RWPE2 (cell line): ENCODE measurements around the gene NPC1L1.
"Not testable (repeated sequence)": the region's sequence is repeated elsewhere in the genome, so short reads cannot be mapped to it uniquely, and the experiment has no call there.

Experiments used
- ATAC-seq: fragments of 200-7000 bp; cut with Tn5 transposase; 3 replicates; pipeline ENCODE4 v1.9.1; 2021; ENCODE audit warnings: low read depth
- DNase-seq: peaks from one replicate; pipeline ENCODE4 v3.0.0-alpha.2; 2020; ENCODE audit warnings: low spot score
- H3K27ac ChIP-seq: fragments of 450-650 bp; 2 replicates; pipeline ENCODE4 v1.5.1; 2017; ENCODE audit warnings: mild to moderate bottlenecking; ENCODE audit not compliant: poor library complexity, severe bottlenecking
- H3K27me3 ChIP-seq: fragments of 250-450 bp; sonication (Bioruptor Pico); 2 replicates; pipeline ENCODE4 v1.5.1; 2021; ENCODE audit warnings: mild to moderate bottlenecking, moderate library complexity; ENCODE audit not compliant: insufficient read depth, poor library complexity, severe bottlenecking
- H3K36me3 ChIP-seq: fragments of 250-450 bp; sonication (Bioruptor Pico); 2 replicates; pipeline ENCODE4 v1.5.1; 2020; ENCODE audit warnings: low read depth, mild to moderate bottlenecking, moderate library complexity
- H3K4me1 ChIP-seq: fragments of 250-450 bp; sonication (Bioruptor Pico); 2 replicates; pipeline ENCODE4 v1.5.1; 2021; ENCODE audit warnings: mild to moderate bottlenecking, moderate library complexity; ENCODE audit not compliant: insufficient read depth, poor library complexity, severe bottlenecking
- H3K4me3 ChIP-seq: fragments of 250-450 bp; sonication (Bioruptor Pico); 2 replicates; pipeline ENCODE4 v1.5.1; 2021; ENCODE audit warnings: mild to moderate bottlenecking, moderate library complexity; ENCODE audit not compliant: severe bottlenecking
- H3K9me3 ChIP-seq: fragments of 250-450 bp; sonication (Bioruptor Pico); 2 replicates; pipeline ENCODE4 v1.5.1; 2021; ENCODE audit warnings: mild to moderate bottlenecking, moderate library complexity; ENCODE audit not compliant: severe bottlenecking
- TF ChIP-seq, protein P1 (sequence below): fragments of 450-650 bp; IDR thresholded peaks from one replicate; pipeline ENCODE4 v1.5.1; 2017; ENCODE audit warnings: mild to moderate bottlenecking, moderate library complexity; ENCODE audit not compliant: poor library complexity, severe bottlenecking

The NPC1L1 gene

DNA sequence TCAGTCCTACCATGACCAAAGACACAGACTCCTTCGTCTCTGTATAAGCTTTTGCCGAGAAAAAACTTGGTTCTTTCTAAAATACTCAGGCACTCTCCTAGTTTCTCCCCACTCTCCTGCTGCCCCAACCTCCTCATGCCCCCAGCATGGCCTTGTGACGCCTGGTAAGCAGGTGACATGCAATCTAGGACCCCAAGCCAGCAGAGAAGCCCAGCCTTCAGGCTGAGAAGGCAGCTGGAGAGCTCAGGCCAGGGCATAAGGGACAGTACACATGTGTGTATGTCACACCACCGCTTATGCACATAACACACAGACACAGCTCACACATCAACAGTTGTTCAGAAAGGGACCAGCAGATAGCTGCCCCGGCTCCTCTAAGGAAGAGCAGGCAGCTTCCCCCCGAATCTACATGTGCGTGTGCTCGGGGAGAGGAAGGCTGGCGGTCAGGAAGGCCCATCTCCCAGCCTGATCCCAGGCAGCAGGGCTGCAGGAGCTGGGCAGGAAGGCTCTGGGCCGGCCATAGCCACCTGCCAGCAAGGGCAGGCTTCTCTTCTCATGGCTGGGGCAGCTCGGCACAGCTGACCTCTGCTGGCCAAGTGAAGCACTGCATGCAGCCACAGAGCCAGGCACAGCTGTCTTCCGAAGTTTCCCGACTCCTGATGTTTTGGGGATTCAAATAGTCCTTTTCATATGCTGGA lies 24.1 kb upstream of the NPC1L1 start:
- H3K4me1 ChIP-seq: peaks cover 6% of the 10 kb centered on the region
- ATAC-seq (peak; percentile 71), DNase-seq (no peak)
- no peak overlapping the region for H3K4me3 ChIP-seq
- TF ChIP-seq, protein P1, sequence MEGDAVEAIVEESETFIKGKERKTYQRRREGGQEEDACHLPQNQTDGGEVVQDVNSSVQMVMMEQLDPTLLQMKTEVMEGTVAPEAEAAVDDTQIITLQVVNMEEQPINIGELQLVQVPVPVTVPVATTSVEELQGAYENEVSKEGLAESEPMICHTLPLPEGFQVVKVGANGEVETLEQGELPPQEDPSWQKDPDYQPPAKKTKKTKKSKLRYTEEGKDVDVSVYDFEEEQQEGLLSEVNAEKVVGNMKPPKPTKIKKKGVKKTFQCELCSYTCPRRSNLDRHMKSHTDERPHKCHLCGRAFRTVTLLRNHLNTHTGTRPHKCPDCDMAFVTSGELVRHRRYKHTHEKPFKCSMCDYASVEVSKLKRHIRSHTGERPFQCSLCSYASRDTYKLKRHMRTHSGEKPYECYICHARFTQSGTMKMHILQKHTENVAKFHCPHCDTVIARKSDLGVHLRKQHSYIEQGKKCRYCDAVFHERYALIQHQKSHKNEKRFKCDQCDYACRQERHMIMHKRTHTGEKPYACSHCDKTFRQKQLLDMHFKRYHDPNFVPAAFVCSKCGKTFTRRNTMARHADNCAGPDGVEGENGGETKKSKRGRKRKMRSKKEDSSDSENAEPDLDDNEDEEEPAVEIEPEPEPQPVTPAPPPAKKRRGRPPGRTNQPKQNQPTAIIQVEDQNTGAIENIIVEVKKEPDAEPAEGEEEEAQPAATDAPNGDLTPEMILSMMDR: peak; percentile 95
- no peaks in the 10 kb centered on the region for H3K27me3 ChIP-seq
- no peak overlapping the region for H3K27ac ChIP-seq
- peaks cover 58% of the 10 kb centered on the region for H3K36me3 ChIP-seq
- no peaks in the 10 kb centered on the region for H3K9me3 ChIP-seq

DNA sequence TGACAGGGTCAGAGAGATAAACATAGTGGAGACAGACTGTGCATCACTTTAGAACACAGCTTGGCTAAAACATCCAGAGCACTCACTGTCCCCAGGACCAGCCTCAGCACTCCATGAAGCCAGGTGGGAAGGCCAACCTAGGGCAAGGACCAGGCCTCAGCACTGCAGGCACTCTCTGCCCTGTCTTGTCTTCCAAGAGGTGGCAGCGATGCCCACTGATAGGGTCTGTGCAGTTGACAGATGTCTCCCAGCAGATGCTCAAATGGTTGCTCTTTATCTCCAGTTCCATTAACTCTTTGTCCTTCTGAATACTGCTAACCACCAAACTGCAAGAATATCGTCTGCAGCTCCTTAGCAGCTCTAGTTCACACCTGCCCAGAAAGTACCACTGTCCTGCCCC lies 23.5 kb upstream of the NPC1L1 start:
- H3K4me3 ChIP-seq: no peak overlapping the region
- H3K4me1 ChIP-seq: peaks cover 6% of the 10 kb centered on the region
- peaks cover 52% of the 10 kb centered on the region for H3K36me3 ChIP-seq
- TF ChIP-seq, protein P1: no peak
- H3K9me3 ChIP-seq: no peaks in the 10 kb centered on the region
- no peak for DNase-seq
- no peak overlapping the region for H3K27ac ChIP-seq
- H3K27me3 ChIP-seq: no peaks in the 10 kb centered on the region
- no peak for ATAC-seq

DNA sequence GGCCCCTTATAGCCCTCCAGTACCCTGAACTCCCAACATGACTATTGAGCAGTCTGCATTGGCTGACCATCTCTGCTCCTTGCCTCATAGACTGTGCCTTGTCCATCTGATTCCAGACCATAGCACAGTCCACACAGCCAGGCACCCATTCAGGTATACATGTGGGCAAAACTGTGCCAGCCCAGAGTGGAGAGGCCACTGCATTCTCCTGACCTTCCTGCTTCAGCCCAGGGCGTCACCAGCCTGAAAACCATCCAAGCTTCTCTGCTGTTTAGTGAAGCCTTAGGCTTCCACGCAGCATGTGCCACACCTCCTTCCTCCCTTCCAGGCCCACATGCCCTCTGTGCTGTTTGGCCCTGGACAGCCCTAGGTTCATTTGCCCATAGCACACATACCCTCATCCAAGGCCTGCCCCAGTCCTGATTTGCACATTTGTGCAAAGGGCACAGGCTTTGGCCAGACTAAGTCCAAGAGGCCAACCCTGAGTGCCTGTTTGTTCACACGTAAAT lies 22.1 kb upstream of the NPC1L1 start:
- Histone ChIP-seq H3K4me1 (peaks cover 6% of the 10 kb centered on the region), H3K36me3 (peaks cover 38% of the 10 kb centered on the region), H3K27ac (no peak overlapping the region), H3K9me3 (no peaks in the 10 kb centered on the region), H3K27me3 (no peaks in the 10 kb centered on the region), H3K4me3 (no peak overlapping the region)
- TF ChIP-seq, protein P1: no peak
- ATAC-seq (no peak), DNase-seq (no peak)

DNA sequence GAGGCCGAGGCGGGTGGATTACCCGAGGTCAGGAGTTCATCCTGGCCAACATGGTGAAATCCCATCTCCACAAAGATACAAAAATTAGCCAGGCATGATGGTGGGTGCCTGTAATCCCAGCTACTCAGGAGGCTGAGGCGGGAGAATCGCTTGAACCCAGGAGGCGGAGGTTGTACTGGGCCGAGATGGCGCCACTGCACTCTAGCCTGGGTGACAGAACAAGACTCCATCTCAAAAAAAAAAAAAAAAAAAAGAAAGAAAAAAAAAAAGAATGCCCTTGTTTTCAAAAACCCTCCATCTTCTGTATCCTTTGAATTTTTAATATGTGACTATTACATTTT lies 21.5 kb upstream of the NPC1L1 start:
- not testable (repeated sequence) for DNase-seq, H3K27ac ChIP-seq, H3K4me3 ChIP-seq

DNA sequence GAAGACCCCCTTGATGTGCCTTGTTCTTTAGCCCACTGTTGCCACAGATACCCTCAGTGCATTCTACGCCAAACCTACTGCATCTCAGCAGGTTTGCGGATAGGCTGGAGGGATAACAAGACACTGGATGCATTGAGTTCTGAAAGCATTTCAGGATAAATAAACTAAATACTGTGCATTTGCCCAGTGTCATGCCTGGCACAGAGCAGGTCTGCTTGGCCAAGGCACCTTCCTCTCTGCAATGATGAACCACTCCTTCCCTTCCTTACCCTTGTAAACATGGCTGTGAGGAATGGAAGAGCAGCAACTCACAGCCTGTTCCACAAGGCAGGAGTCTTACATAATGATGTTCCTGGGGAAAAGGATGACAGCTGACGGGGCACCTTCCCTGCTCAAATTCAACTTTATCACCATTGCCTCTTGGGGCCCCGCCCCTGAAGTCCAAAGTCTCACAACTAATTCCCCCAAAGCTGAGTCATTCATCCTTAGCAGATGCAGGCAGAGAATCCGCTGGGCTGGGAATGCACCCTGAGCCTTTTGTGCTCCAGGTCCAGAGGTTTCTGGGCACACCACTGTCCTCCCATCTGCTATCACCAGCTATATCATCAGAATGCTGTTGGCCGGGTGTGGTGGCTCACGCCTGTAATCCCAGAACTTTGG lies 21.0 kb upstream of the NPC1L1 start:
- ATAC-seq (peak; percentile 54), DNase-seq (no peak)
- H3K4me3 ChIP-seq: no peak overlapping the region
- TF ChIP-seq, protein P1: no peak
- H3K36me3 ChIP-seq: peaks cover 27% of the 10 kb centered on the region
- peaks cover 6% of the 10 kb centered on the region for H3K4me1 ChIP-seq
- H3K27me3 ChIP-seq: no peaks in the 10 kb centered on the region
- H3K9me3 ChIP-seq: no peaks in the 10 kb centered on the region
- H3K27ac ChIP-seq: no peak overlapping the region

More for the DNA sequence above, 21.5 kb upstream of the NPC1L1 start:
- not testable (repeated sequence) for ATAC-seq, H3K27me3 ChIP-seq, H3K9me3 ChIP-seq, H3K4me1 ChIP-seq
- peaks cover 32% of the 10 kb centered on the region for H3K36me3 ChIP-seq
